Measurements from ENCODE around the gene SLC39A5. TPM values are rescaled to one million over a fixed set of nuclear protein-coding genes. Genes with fewer than 3 reads are reported as not detected.
"Not testable (repeated sequence)": the region's sequence is repeated elsewhere in the genome, so short reads cannot be mapped to it uniquely, and the experiment has no call there.

The SLC39A5 gene
- total and polyA plus RNA-seq, 7 donors = 0.16 to 0.23 TPM; not detected in 5

- Histone ChIP-seq H3K4me3 (no peak overlapping the region), H3K9me3 (no peaks in the 10 kb centered on the region), H3K27me3 (ENCODE audit: insufficient read depth in 3 of 3, low read length in 2 of 3) (no peaks in the 10 kb centered on the region), H3K27ac (peak overlapping the region; percentile 83), H3K4me1 (peaks cover 36% of the 10 kb centered on the region), H3K36me3 (ENCODE audit: insufficient read depth in 1 of 2, low read depth in 1 of 2) (peaks cover 0 to 11% of the 10 kb centered on the region in 2 donors)
- 27 to 33% (median 30%) methylated on average over 3 of the region's 3 CpGs for WGBS, 3 donors
- ATAC-seq (peak; percentile 28 to 43 (median 33)), DNase-seq (peak in 1 of 2 donors; percentile 66)
- intact Hi-C loops (cut with DNase I) = no loop called here
- TF ChIP-seq CTCF (IDR thresholded peaks at IDR 0.05) = no peak
Observed at GRCh38 chr12:56260921-56261320, 31.1 kb downstream of the SLC39A5 start.

- DNase-seq (peak in 1 of 2 donors; percentile 66), ATAC-seq (peak; percentile 49 to 74 (median 70))
- H3K27me3 ChIP-seq (ENCODE audit: insufficient read depth in 3 of 3, low read length in 2 of 3) = no peaks in the 10 kb centered on the region
- no peak overlapping the region for H3K4me3 ChIP-seq
- WGBS, 3 donors = 51 to 70% (median 56%) methylated on average over 5 of the region's 5 CpGs
- H3K27ac ChIP-seq = peak overlapping the region; percentile 83
- intact Hi-C loops (cut with DNase I) = no loop called here
- H3K4me1 ChIP-seq = peaks cover 31% of the 10 kb centered on the region
- H3K9me3 ChIP-seq = no peaks in the 10 kb centered on the region
- TF ChIP-seq CTCF (IDR thresholded peaks at IDR 0.05) = no peak
- peaks cover 0 to 3% of the 10 kb centered on the region in 2 donors for H3K36me3 ChIP-seq (ENCODE audit: insufficient read depth in 1 of 2, low read depth in 1 of 2)
Observed at GRCh38 chr12:56261503-56262232, 31.8 kb downstream of the SLC39A5 start.

- intact Hi-C loops (cut with DNase I); H3K9me3 ChIP-seq; DNase-seq; H3K27me3 ChIP-seq (ENCODE audit: insufficient read depth in 3 of 3, low read length in 2 of 3); H3K27ac ChIP-seq; H3K36me3 ChIP-seq (ENCODE audit: insufficient read depth in 1 of 2, low read depth in 1 of 2); ATAC-seq; H3K4me3 ChIP-seq: not testable (repeated sequence)
- 87 to 91% (median 90%) methylated on average over 7 of the region's 7 CpGs for WGBS, 3 donors
- peaks cover 31% of the 10 kb centered on the region for H3K4me1 ChIP-seq
Observed at GRCh38 chr12:56262955-56263354, 33.1 kb downstream of the SLC39A5 start.

- Histone ChIP-seq H3K27ac (peak overlapping the region; percentile 96), H3K4me1 (peaks cover 50% of the 10 kb centered on the region), H3K4me3 (peak overlapping the region; percentile 87), H3K36me3 (ENCODE audit: insufficient read depth in 1 of 2, low read depth in 1 of 2) (peaks cover 2 to 18% of the 10 kb centered on the region in 2 donors)
- ATAC-seq; intact Hi-C loops (cut with DNase I); H3K9me3 ChIP-seq; H3K27me3 ChIP-seq (ENCODE audit: insufficient read depth in 3 of 3, low read length in 2 of 3); DNase-seq: not testable (repeated sequence)
- 42 to 50% (median 43%) methylated on average over 16 of the region's 16 CpGs for WGBS, 3 donors
Observed at GRCh38 chr12:56266068-56266692, 36.3 kb downstream of the SLC39A5 start.

- Histone ChIP-seq H3K27ac (peak within 1 kb of the TSS; percentile 96), H3K4me3 (peak within 1 kb of the TSS; percentile 87), H3K9me3 (no peaks in the 10 kb centered on the region), H3K36me3 (ENCODE audit: insufficient read depth in 1 of 2, low read depth in 1 of 2) (peaks cover 4 to 24% of the 10 kb centered on the region in 2 donors), H3K4me1 (peaks cover 56% of the 10 kb centered on the region), H3K27me3 (ENCODE audit: insufficient read depth in 3 of 3, low read length in 2 of 3) (no peaks in the 10 kb centered on the region)
- intact Hi-C loops (cut with DNase I) = no loop called here
- ATAC-seq = peak; percentile 82 to 92 (median 86)
- TF ChIP-seq CTCF (IDR thresholded peaks at IDR 0.05) = peak; percentile 58
- WGBS, 3 donors = 0% methylated on average over 62 to 68 of the region's 68 CpGs
- DNase-seq = peak; percentile 89 to 95
Observed at GRCh38 chr12:56266693-56267442, 37.0 kb downstream of the SLC39A5 start, which contains the start of gene COQ10A. Gene COQ10A (plus strand): TSS chr12:56266942. CDS start chr12:56267119, 177 bp downstream.

Measured in psoas muscle (tissue), 8 donors.